ENCODE measurements around the gene IRF2.
"Not testable (repeated sequence)": the region's sequence is repeated elsewhere in the genome, so short reads cannot be mapped to it uniquely, and the experiment has no call there.

IRF2 gene

DNA sequence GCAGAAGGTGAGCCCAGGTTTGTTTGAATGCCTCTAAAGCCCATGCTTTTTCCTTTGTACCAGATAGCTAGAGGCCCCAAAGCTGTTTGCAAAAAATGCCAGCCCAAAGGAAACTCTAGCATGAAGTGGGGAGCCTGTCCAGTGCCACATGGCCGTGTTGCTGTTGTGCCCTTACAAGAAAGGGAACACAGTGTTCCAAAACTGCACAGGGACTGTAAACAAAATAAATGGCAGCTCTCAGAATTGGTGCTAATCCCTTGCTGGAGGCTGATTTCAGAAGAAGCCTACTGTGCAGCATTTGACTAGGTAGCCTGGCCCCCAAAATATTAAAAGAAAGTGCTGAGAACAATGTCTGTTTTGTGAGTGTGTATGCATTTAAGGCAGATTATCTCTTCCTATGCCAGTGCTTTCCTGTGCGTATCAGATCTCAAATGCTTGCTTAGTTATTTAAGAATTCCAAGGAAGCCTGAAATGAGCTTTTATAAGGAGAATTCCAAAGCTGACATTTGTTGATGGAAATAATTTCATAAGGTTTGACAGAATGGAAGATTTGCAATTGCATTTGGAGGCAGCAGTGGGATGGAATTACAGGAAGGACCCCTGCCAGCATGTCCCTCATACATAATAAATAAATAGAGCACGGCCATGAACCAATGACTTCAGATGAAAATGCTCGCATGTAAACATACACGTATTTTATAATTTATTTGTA is 115.7 kb downstream of the IRF2 start:
- DNase-seq, result no peak

GRCh38 chr4:184357772-184358171 is 116.6 kb downstream of the IRF2 start:
- no peak for DNase-seq

GRCh38 chr4:184357165-184357564 is 117.2 kb downstream of the IRF2 start:
- DNase-seq, result no peak

- DNase-seq, result no peak
These were observed 118.0 kb downstream of the IRF2 start for GRCh38 chr4:184356366-184356765.

GRCh38 chr4:184355857-184356256 is 118.5 kb downstream of the IRF2 start:
- DNase-seq, result no peak

DNA sequence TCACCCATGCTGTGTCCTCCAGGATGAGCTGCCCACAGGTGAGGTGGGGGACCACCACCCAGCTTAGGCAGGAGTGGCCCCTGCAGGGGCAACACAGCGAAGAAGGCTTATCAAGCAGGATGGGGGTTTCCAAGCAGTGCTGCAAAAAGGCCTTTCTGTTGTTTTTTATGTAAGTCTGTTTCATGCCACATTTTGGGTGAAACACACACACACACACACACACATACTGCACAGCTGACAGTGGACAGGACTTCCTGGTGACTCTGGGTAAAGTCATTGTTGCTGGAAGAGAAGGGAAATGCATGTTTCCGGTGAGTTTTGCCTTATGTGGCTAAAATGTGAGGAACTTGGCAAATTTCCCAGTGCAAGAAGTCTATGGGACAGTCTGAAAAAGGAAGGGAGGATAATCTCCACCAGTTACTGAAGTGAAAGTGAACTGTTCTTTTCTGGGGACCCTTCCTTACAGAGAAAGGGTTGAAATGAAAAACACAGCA is 119.2 kb downstream of the IRF2 start:
- no peak for DNase-seq

GRCh38 chr4:184352891-184353290 is 121.5 kb downstream of the IRF2 start:
- DNase-seq, result no peak

- no peak for DNase-seq
These were observed 122.5 kb downstream of the IRF2 start for GRCh38 chr4:184351560-184352451.

DNA sequence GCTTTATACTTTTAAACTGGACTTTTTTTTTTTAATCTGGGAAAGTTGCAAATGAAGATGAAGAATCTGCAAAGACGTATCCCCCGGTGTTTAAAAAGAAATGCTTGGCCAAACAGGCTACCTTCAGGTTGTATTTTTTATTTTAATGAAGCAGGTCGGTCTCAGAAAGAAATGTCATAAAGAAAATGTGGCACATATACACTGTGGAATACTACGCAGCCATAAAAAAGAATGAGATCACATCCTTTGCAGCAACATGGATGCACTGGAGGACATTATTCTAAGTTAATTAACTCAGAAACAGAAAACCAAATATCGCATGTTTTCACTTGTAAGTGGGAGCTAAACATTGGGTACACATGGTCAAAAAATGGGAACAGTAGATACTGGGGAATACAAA is 123.4 kb downstream of the IRF2 start:
- no peak for DNase-seq

- DNase-seq, result no peak
These were observed 124.0 kb downstream of the IRF2 start for GRCh38 chr4:184350213-184350817.

GRCh38 chr4:184349283-184350039 is 124.9 kb downstream of the IRF2 start:
- no peak for DNase-seq

DNA sequence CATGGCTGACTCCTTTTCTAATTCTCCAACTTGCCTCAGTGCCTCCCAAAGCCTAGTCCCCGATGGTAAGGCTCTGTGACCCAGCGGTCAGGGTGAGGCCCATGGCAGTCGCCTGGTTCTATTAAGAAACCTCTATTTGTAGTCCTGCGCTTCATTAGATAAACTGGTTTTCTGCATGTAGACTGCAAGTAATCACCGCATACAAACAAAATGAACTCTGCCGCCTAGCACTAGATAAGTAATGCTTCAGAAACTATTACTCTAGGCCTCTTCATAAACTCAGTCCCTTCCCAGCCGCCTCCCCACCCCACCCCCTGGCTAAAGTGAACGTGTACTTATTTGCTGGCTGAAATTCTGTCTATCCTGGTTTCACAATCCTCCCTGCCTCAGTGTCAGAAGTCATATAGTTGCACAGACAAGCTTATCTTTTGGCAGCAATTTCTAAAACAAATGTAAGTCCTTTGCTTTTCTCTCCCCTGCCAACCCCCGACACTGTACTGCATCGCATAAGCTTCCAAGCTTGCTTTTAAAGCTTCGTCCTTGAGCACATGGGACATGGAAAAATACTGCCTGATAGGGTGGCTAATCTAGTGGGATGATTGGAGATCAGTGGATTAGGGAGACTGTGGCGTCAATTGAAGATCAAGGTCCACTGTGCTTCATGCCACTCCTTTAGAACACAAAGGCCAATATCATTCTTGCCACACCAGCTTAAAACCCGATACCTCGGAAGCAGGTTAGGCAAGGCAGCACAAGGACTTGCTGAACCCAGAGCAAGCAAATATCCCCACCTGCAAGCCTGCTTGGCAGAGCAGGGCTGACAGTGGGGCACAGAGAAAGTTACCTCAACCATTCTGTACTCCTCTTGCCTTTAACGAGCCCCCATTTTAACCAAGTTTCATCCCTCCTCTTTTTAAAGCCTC is 125.8 kb downstream of the IRF2 start:
- DNase-seq, result no peak

DNA sequence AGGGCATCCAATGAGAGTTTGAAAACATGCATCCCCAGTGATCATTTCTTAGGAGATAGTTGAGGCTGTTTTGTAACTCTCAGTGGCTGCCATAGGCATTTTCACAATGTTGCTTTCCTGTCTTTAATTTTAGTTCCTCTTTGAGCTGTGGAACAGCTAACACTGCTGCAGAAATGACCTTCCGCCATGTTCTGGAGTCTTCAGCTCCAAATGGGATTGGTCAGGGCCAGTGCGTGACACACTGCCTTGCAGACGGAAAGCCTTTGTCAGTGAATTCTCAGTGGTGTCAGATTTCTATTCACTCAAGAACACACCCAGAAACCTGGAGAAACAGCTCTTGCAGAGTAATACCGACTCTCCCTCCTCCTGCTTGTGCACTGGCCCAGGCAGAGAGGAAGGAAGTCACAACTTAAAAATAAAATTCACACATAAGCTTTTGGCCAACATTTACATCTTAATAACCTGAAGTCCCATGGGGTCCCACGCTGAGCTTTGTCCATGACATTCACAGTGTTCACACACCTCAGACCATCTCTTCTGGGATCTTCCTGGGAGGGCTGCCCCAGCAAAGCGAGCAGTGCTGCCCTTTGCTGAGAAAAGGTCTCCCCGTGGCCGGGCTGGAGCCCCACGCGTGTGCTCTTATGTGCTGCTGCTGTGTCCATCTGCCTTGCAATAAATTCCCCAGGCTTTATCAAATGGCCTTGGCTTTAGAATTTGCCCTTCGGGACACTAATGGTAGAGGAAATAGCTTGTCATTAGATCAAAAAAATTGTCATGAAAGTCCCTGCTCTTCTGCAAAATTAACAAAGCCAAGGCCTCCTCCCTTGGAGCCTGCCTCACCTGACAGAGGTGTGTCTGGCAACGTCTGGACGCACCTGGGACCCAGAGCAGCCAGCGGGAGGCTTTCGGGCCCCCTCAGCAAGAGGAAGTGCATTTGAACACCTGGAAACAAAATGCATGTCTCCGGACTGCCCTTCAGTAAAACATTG is 126.8 kb downstream of the IRF2 start:
- DNase-seq, result no peak

GRCh38 chr4:184346682-184347081 is 127.7 kb downstream of the IRF2 start:
- DNase-seq, result no peak

GRCh38 chr4:184346273-184346672 is 128.1 kb downstream of the IRF2 start:
- not testable (repeated sequence) for DNase-seq

GRCh38 chr4:184345573-184345922 is 128.8 kb downstream of the IRF2 start:
- DNase-seq, result no peak

DNA sequence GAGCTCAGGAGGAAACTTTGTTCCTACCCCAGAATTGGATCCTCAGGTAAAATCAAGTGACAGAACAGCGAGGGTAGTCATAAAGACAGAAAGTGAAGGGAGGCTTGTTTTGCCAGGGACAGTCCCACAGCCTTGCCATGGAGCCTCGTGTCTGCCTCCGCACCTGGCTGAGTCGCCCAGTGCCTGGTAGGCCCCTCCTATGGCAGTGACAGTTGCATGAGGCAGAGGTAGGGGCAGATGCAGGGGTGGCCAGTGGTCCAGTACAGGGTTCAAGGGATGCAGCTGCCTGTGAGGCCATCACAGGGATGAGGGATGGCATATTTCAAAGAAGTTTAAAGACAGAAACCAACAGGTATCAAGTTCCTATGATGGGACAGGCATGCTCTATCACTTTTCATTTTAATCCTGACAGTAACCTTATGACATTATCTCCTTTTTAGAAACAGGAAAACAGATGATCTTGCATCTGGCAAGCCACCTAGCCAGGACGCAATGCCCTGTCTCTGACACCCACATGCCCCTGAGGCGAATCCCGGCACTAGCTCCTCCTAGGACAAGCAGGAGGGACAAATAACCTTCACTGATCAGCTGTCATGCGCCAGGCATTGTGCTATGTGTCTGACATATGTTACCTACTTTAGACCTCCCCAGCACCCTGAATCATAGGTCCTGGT is 129.3 kb downstream of the IRF2 start:
- no peak for DNase-seq

DNA sequence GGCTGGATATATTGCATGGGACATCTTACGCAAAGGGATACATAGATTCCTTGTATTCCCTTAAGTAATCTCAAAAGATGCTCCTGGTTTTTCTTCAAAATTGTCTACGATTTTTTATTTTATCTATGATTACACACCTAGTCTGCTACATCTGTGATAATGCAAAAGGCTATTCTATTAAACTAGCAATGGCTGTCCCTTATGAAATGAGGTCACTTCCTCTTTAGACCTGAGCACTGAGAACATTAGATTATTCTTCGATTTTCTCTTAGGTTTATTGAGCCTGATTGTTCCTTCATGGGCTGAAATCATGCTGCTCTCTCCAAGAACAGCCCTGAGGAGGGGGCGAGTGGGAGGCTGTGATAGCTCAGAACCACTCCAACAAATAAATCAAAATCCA is 129.9 kb downstream of the IRF2 start:
- no peak for DNase-seq

DNA sequence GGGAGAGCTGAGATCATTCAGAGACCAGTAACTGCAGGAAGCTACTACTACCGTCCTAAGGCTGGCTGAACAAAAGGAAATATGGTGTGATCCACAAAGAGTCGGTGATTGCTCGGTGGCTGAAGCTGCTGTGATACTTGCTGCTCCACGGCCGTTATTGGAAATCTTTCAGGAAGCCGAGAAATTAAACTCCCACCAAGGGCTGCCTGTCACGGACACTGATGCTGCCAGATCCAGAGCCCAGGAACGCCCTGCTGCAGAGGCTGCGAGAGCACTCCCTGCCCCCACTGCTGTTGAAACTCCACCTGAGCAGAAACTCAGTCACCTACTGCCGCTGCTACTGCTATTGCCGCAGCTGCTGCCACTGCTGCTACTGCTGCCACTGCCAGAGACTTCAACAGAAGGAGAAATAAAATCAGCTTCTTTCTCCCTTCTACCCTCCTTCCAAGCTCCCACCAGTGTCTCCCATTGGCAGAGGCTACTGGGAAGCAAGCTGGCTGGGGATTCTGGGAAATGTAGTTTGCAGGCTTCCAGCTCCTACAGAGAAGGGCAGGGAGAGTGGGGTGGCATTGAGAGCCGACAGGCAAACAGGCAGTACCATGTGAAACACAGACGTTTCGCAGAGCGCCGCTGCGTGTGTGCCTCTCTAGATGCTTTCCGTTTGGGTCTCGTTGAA is 130.7 kb downstream of the IRF2 start:
- DNase-seq, result no peak

All from NCI-H1048 (cell line).